ENCODE results near the gene SOX15. TPM values are rescaled to one million over a fixed set of nuclear protein-coding genes. Genes with fewer than 3 reads are reported as not detected.

The SOX15 gene
- total and polyA plus RNA-seq, 2 of the 13 experiments (the other 11 are each of a cell fraction or from before 2014, with no cell fraction given): 0.07 to 0.18 TPM

GRCh38 chr17:7633093-7633492, 43.2 kb upstream of the SOX15 start:
- Histone ChIP-seq H3K9ac (ENCODE audit: insufficient read depth, low read depth, low read length) (no peak overlapping the region), H4K20me1 (ENCODE audit: insufficient read depth, low read length) (no peaks in the 10 kb centered on the region), H3K27me3 (ENCODE audit: control insufficient read depth in 1 of 2, insufficient read depth in 2 of 2, low read length in 2 of 2) (no peaks in the 10 kb centered on the region; a peak in 1 of 5 replicates), H3K79me2 (ENCODE audit: insufficient read depth, low read length) (no peaks in the 10 kb centered on the region), H3K27ac (ENCODE audit: extremely low read length, insufficient read depth, low read length) (no peak overlapping the region), H3K36me3 (replicated peaks in 1 of 2; ENCODE audit: control insufficient read depth in 1 of 2, insufficient read depth in 2 of 2, low read length in 2 of 2) (no peaks in the 10 kb centered on the region), H3K4me2 (ENCODE audit: low read depth, low read length) (peak overlapping the region; percentile 86; the same call in 1 of the 2 replicates), H3K4me3 (replicated peaks in 1 of 3; ENCODE audit: insufficient read depth in 1 of 3, low read depth in 2 of 3, low read length in 3 of 3) (no peak overlapping the region), H3K9me3 (ENCODE audit: low read length) (no peaks in the 10 kb centered on the region), H2AFZ (ENCODE audit: low read length) (no peak overlapping the region), H3K4me1 (ENCODE audit: insufficient read depth, low read length) (peaks cover 53% of the 10 kb centered on the region)
- POLR2A ChIA-PET: interaction anchor here (1.3 to 4.4 kb wide), 4 partner anchors 18 to 54 kb away, joined by 4 to 56 read pairs (median 14); partner anchors contain the start of genes ATP1B2, CD68, FXR2 and TP53
- CTCF ChIA-PET (ENCODE audit: low intra/inter-chr PET ratio, low total read pairs): interaction anchor here (0.7 to 2.5 kb wide), 3 partner anchors 40 to 55 kb away, joined by 3 to 12 read pairs (median 5); partner anchors contain the start of genes TP53 and WRAP53
- 14% methylated on average over 2 of the region's 2 CpGs for WGBS (ENCODE audit: low lambda C conversion rate)
- DNase-seq (ENCODE audit: low spot score) (peak; percentile 42), ATAC-seq (peak; percentile 64), FAIRE-seq (no peak)
- intact Hi-C loops (cut with micrococcal nuclease; ENCODE audit: unreplicated experiment) (loop anchor here (5.0 kb wide), 2 partner anchors 39 to 54 kb away; partner anchors contain the start of genes TP53 and WRAP53), in situ Hi-C loops (cut with HindIII; ENCODE audit: extremely low pct_ligation_motif_present, low pct_unique_long_range_greater_than_20kb) (loop anchor here (5.0 kb wide), 2 partner anchors 54 to 84 kb away; partner anchors contain the start of genes DNAH2, TP53 and WRAP53)
- no TSS peak for BruUV-seq (replicated peaks)
- TF ChIP-seq JUN (CRISPR knock-in tag; IDR thresholded peaks at IDR 0.05) (no peak), ZNF20 (CRISPR knock-in tag; IDR thresholded peaks at IDR 0.05) (no peak), NR3C1 (CRISPR knock-in tag; IDR thresholded peaks at IDR 0.05) (no peak), HNF4G (IDR thresholded peaks at IDR 0.05; ENCODE audit: borderline replicate concordance, low read depth, low read length) (no peak), HNF4G (CRISPR knock-in tag; IDR thresholded peaks at IDR 0.05; ENCODE audit: borderline replicate concordance, low read depth) (no peak), ZNF556 (CRISPR knock-in tag; IDR thresholded peaks at IDR 0.05; ENCODE audit: borderline replicate concordance) (no peak), PATZ1 (CRISPR knock-in tag; IDR thresholded peaks at IDR 0.05) (no peak), MEIS2 (CRISPR knock-in tag; IDR thresholded peaks at IDR 0.05) (0 out of 2 replicates have a peak, but pooled peaks have one; percentile 12), NCOA1 (CRISPR knock-in tag; IDR thresholded peaks at IDR 0.05) (no peak), ZMYM3 (CRISPR knock-in tag; IDR thresholded peaks at IDR 0.05) (no peak), DMTF1 (CRISPR knock-in tag; IDR thresholded peaks at IDR 0.05) (no peak), ZFP36 (IDR thresholded peaks at IDR 0.05; ENCODE audit: borderline replicate concordance, low read depth, low read length, partially characterized antibody) (no peak), MIXL1 (CRISPR knock-in tag; IDR thresholded peaks at IDR 0.05) (no peak), SMAD9 (CRISPR knock-in tag; IDR thresholded peaks at IDR 0.05) (no peak), CTCF (CRISPR knock-in tag; IDR thresholded peaks at IDR 0.05) (peak; percentile 39), EEA1 (CRISPR knock-in tag; IDR thresholded peaks at IDR 0.05; ENCODE audit: borderline replicate concordance) (no peak), YY1 (IDR thresholded peaks at IDR 0.05; ENCODE audit: insufficient read depth, insufficient replicate concordance, low read depth, low read length) (no peak), THYN1 (CRISPR knock-in tag; IDR thresholded peaks at IDR 0.05; ENCODE audit: borderline replicate concordance, low read depth) (no peak), HDAC2 (CRISPR knock-in tag; IDR thresholded peaks at IDR 0.05) (no peak), ZNF12 (CRISPR knock-in tag; IDR thresholded peaks at IDR 0.05) (no peak), ZNF121 (CRISPR knock-in tag; IDR thresholded peaks at IDR 0.05) (no peak)

Data from HepG2 (cell line).